HG02798 (cell line): ENCODE data around the gene ENKD1.

Experiments used
- ATAC-seq: cut with Tn5 transposase; IDR thresholded peaks from one replicate; pipeline ENCODE4 v1.9.1; 2021; ENCODE audit warnings: mild to moderate bottlenecking; ENCODE audit not compliant: unreplicated experiment, poor library complexity

ENKD1 gene

DNA sequence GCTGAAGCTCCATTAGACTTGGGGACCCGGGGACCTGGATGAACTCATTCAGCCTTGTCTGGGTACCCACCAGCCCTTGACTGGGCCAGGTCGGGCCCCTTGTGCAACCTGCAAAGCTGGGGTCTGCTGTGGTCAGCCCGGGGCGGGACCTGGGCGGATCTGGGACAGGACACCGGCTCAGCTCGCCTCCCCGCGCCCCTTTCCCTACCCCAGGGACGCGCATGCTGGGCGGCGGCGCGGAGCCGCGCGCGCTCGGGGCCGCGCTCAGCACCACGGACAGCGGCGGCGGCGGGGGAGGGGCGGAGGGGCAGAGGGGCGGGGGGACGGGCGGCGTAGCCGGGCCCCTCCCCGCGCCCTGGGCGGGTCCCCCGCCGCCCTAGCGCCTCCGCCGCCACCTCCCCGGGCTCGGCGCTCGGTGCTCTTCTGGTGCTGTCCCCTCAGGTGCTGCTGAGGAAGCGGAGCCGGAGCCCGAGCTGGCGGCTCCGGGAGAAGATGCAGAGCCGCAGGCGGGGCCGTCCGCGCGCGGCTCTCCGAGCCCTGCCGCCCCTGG lies 13.9 kb downstream of the ENKD1 start:
- ATAC-seq, result no peak

- no peak for ATAC-seq
These were observed 14.7 kb downstream of the ENKD1 start for GRCh38 chr16:67651847-67652246.

- ATAC-seq, result no peak
These were observed 15.5 kb downstream of the ENKD1 start for GRCh38 chr16:67651039-67651438.

DNA sequence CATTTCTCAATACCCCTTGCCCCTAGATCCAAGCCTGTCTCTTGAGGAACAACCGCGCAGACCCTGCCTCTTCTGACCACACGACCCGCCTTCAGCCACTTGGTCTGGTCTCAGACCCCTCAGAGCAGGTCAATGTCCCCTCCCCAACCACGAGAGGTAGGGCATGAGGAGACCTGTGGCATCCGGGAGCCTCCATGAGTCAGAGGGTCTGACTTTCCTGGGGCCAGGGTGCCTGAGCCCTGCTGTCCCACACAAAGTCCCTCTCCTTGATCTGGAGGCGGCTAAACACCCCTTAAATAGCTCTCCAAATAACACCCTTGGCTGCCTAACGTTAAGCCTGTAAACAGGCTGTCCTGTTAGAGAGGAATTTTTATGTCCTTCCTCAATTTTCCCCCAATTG lies 16.5 kb downstream of the ENKD1 start:
- no peak for ATAC-seq

DNA sequence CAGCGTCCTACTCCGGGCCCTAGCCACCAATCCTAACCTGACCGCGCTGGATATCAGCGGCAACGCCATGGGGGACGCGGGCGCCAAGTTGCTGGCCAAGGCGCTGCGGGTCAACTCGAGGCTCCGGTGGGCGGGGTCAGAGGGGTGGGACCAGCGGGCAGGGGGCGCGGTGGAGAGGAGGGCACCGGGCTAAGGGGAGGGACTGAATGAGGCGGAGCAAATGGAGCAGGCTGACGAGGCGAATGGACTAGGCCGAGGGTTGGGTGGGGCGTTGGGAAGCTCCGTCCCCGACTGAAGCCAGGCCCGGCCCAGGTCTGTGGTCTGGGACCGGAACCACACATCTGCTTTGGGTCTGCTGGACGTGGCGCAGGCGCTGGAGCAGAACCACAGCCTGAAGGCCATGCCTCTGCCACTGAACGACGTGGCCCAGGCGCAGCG lies 17.0 kb downstream of the ENKD1 start:
- no peak for ATAC-seq

DNA sequence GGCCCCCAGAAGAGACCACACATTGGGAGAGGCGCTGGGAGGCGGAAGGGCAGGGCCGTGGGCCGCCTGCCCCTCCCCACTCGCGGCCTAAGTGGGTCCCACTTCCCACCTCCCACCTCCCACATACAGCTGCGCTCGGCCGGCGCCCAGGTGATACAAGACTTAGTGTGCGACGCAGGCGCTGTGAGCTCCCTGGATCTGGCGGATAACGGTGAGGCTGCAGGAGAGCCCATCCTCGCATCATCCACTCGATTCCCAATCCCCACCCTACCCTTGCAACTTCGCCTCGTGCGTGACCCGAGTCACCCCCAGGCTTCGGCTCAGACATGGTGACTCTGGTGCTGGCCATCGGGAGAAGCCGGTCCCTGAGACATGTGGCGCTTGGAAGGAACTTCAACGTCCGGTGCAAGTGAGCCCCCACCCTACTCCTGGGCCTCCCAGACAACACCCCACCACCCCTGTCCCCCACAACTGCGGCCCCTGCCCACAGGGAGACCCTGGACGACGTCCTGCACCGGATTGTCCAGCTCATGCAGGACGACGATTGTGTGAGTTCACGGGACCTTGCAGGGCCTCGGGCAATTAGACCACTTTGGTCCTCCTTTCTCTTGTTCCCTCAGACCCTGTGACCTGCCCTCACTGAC lies 17.7 kb downstream of the ENKD1 start:
- no peak for ATAC-seq

- no peak for ATAC-seq
These were observed 18.3 kb downstream of the ENKD1 start for GRCh38 chr16:67648088-67648763.

DNA sequence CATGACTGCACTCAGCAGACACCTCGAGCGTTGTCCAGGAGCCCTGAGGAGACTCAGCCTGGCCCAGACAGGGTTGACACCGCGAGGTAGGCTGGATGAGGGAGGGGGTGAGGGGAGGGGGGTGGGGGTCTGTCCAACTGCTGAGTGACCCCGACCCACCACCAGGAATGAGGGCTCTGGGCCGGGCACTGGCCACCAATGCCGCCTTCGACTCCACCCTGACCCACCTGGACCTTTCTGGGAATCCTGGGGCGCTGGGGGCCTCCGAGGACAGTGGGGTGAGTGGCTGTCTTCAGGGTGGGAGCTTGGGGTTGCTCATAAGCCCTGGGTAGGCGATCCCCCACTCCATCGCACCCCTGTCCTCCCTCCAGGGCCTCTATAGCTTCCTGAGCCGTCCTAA lies 18.9 kb downstream of the ENKD1 start:
- ATAC-seq, result no peak

GRCh38 chr16:67647111-67647651 lies 19.4 kb downstream of the ENKD1 start:
- ATAC-seq, result no peak

DNA sequence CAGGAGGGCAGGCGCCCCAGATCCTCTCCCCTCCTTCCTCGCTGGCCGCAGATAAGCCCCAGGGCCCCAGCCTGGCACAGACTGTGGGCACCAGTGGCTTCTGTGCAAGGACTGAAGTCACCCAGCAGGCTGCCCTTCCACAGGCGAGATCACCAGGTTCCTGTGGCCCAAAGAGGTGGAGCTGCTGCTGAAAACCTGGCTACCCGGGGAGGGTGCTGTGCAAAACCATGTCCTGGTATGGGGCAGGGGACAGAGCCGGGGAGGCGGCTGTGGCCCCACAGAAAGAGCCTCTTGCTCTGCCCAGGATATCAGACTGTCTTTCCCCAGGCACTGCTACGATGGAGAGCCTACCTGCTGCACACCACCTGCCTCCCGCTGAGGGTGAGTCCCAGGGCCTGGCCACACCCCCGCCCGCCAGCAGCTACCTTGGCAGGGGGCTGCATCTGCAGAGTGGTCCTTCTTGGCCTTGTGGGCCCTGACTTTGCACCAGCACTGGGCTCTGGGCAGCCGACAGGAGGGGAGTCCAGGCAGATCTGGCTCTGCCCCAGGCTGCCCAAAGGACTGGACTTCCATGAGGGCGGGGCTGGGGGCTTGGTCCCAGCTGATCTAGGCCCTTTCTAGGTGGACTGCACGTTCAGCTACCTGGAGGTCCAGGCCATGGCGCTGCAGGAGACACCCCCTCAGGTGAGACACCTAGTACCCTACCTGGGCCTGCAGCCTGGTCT lies 21.0 kb downstream of the ENKD1 start:
- ATAC-seq, result no peak

DNA sequence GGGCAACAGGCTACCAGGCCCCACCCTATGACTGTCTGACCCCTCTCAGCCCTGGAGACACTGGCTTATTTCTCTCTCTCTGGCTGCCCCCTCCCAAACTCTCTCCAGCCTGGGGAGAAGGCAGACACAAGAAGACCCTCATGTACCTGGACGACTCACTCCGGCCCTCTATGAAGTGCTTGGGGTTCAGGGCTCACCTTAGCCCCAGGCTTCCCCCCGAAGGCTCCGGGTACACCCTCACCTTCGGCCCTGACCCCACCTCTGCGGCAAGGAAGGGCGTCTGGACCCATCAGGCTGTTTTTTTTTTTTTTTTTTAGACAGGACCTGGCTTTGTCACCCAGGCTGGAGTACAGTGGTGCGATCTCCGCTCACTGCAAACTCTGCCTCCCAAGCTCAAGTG lies 22.5 kb downstream of the ENKD1 start:
- no peak for ATAC-seq

- no peak for ATAC-seq
These were observed 24.5 kb downstream of the ENKD1 start for GRCh38 chr16:67641779-67642708.

GRCh38 chr16:67637625-67638024 lies 28.9 kb downstream of the ENKD1 start:
- no peak for ATAC-seq

GRCh38 chr16:67636713-67637112 lies 29.8 kb downstream of the ENKD1 start:
- ATAC-seq, result no peak

- ATAC-seq, result no peak
These were observed 34.0 kb downstream of the ENKD1 start for GRCh38 chr16:67632415-67633172.

GRCh38 chr16:67628216-67628615 lies 38.3 kb downstream of the ENKD1 start:
- ATAC-seq, result no peak

GRCh38 chr16:67613808-67614207 lies 52.7 kb downstream of the ENKD1 start:
- no peak for ATAC-seq
